ENCODE results near the gene NEDD9. TPM values are rescaled to one million over a fixed set of nuclear protein-coding genes. Genes with fewer than 3 reads are reported as not detected.

NEDD9 gene, protein sequence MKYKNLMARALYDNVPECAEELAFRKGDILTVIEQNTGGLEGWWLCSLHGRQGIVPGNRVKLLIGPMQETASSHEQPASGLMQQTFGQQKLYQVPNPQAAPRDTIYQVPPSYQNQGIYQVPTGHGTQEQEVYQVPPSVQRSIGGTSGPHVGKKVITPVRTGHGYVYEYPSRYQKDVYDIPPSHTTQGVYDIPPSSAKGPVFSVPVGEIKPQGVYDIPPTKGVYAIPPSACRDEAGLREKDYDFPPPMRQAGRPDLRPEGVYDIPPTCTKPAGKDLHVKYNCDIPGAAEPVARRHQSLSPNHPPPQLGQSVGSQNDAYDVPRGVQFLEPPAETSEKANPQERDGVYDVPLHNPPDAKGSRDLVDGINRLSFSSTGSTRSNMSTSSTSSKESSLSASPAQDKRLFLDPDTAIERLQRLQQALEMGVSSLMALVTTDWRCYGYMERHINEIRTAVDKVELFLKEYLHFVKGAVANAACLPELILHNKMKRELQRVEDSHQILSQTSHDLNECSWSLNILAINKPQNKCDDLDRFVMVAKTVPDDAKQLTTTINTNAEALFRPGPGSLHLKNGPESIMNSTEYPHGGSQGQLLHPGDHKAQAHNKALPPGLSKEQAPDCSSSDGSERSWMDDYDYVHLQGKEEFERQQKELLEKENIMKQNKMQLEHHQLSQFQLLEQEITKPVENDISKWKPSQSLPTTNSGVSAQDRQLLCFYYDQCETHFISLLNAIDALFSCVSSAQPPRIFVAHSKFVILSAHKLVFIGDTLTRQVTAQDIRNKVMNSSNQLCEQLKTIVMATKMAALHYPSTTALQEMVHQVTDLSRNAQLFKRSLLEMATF
- 13.3 and 27.8 TPM in 2 replicates for total RNA-seq (2014; rRNA removed; shearing (Covaris generic))

DNA sequence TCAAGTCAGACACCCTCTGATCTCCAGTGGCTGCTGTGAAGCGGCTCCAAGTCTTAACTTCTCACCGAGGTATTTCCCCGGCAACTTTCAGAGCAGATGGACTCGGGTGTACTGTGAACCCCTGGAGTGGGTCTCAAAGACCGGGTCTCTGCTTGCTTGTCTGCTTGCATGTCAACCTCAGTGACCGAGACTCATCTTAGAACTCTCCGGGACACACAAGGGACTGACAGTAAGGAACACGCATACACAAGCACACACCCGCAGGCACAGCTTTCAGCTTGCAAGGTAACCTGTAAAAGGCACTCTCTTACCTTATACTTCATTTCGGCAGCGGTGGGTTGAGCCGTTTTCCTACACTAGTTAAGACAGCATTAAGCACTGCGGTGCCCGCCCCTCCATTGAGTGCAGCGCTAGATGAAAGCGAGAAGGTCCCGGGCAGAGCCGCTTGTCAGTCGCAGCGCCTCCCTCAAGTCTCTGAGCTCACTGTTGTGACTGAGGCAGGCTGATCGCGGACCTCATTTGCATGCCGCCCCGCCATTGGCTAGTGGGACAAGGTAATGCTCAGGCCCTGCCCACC is at the start of gene NEDD9:
NEDD9 (minus strand) TSS at position 476 of the 577 bp plus-strand sequence; CDS start at position 323, 153 bp downstream.
- peak within 1 kb of the TSS; percentile 50 for H3K4me3 ChIP-seq
- no peaks in the 10 kb centered on the region for H3K36me3 ChIP-seq
- H3K27ac ChIP-seq: peak within 1 kb of the TSS; percentile 91
- peak; percentile 92 to 96 for DNase-seq (ENCODE audit: low read depth in 1 of 2, low spot score in 2 of 2)
- no peaks in the 10 kb centered on the region for H3K9me3 ChIP-seq (replicated peaks)
- H3K4me1 ChIP-seq (replicated peaks): peaks cover 32% of the 10 kb centered on the region
- no peaks in the 10 kb centered on the region for H3K27me3 ChIP-seq (replicated peaks)

DNA sequence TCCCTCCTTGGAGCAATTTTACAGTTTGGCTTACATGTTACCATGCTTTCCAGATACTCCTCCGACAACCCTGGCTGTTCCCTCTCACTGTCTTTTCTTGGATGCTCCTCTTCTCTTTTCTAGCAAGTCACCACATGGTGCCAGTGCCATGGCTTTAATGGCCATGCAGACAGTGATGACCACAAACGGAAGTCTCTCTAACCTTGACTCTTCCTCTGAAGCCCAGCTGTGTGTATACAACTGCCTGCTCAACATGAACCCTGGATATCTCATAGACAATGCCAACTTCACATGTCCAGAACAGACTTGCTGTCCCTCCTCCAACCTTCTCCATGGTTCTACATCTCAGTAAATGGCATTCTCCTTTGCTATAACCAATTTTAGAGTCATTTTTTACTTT is 49.8 kb upstream of the NEDD9 start:
- Histone ChIP-seq H3K27me3 (replicated peaks) (no peaks in the 10 kb centered on the region), H3K36me3 (no peaks in the 10 kb centered on the region), H3K4me1 (replicated peaks) (peaks cover 28% of the 10 kb centered on the region), H3K9me3 (replicated peaks) (no peaks in the 10 kb centered on the region), H3K27ac (no peak overlapping the region), H3K4me3 (no peak overlapping the region)
- DNase-seq (ENCODE audit: low read depth in 1 of 2, low spot score in 2 of 2): no peak

DNA sequence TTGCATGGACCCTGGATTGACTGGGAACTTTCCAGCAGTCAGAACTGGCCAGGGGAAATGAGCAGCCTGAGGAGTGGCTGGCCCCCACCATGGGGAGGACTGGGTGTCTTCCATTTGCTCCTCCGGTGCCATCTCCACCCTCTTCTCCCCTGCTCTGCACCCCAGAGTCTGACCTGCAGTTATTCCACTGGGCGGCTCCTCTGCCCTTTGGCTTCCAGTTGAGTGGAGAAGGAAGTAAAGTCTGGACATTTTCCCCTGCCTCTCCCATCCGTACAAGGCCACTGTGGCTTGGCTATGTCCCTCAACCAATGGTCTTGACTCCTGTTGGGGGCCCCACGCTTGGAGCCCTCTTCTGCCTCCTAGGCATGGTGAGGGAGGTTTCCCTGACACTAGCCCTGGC is 47.9 kb upstream of the NEDD9 start:
- no peaks in the 10 kb centered on the region for H3K36me3 ChIP-seq

DNA sequence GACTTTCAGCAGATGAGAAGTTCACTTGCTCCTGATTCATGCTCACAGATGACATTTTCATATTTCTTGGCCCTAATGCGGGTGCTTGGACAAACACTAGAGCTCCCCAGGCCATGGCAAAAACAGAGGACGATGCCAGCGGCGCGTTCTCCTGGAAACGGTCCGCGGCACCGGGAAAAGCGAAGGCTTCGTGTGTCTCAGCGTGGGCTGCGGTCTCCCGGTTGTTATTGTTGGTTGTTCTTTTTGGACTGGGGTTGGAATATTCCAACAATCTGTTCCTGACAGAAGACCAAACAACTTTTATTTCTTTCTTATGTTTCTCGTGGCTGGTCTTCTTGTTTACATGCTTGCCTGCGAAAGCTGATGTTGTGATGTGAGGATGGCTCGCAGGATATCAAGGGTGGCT is 46.8 kb upstream of the NEDD9 start:
- Histone ChIP-seq H3K27ac (no peak overlapping the region), H3K27me3 (replicated peaks) (no peaks in the 10 kb centered on the region), H3K4me3 (no peak overlapping the region), H3K9me3 (replicated peaks) (no peaks in the 10 kb centered on the region), H3K4me1 (replicated peaks) (peaks cover 39% of the 10 kb centered on the region), H3K36me3 (no peaks in the 10 kb centered on the region)
- DNase-seq (ENCODE audit: low read depth in 1 of 2, low spot score in 2 of 2): peak in 1 of 2 experiments; percentile 14

More for the DNA sequence above, 47.9 kb upstream of the NEDD9 start:
- Histone ChIP-seq H3K27ac (no peak overlapping the region), H3K27me3 (replicated peaks) (no peaks in the 10 kb centered on the region), H3K4me1 (replicated peaks) (peaks cover 39% of the 10 kb centered on the region), H3K9me3 (replicated peaks) (no peaks in the 10 kb centered on the region), H3K4me3 (no peak overlapping the region)
- DNase-seq (ENCODE audit: low read depth in 1 of 2, low spot score in 2 of 2): no peak

DNA sequence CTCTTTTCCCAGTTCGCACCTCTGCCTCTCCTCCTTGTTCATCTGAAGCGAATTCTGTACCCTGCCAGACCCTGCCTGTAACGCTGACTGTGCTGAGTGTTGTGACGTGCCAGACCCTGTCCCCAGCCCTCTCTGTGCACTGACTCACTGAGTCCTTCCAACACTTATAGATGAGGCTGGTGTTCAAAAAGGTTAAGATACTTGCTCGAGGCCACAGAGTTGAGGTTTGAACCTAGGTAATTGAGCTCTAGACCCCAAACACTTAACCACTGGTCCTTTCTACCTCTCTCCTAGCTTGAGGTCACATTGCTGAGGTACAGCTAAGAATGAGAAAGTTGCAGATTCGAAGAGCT is 45.7 kb upstream of the NEDD9 start:
- H3K36me3 ChIP-seq: no peaks in the 10 kb centered on the region
- DNase-seq (ENCODE audit: low read depth in 1 of 2, low spot score in 2 of 2): no peak
- no peaks in the 10 kb centered on the region; the same call in 1 of the 2 replicates for H3K9me3 ChIP-seq (replicated peaks)
- no peaks in the 10 kb centered on the region for H3K27me3 ChIP-seq (replicated peaks)
- H3K27ac ChIP-seq: peak overlapping the region; percentile 89
- peaks cover 48% of the 10 kb centered on the region for H3K4me1 ChIP-seq (replicated peaks)
- H3K4me3 ChIP-seq: no peak overlapping the region

DNA sequence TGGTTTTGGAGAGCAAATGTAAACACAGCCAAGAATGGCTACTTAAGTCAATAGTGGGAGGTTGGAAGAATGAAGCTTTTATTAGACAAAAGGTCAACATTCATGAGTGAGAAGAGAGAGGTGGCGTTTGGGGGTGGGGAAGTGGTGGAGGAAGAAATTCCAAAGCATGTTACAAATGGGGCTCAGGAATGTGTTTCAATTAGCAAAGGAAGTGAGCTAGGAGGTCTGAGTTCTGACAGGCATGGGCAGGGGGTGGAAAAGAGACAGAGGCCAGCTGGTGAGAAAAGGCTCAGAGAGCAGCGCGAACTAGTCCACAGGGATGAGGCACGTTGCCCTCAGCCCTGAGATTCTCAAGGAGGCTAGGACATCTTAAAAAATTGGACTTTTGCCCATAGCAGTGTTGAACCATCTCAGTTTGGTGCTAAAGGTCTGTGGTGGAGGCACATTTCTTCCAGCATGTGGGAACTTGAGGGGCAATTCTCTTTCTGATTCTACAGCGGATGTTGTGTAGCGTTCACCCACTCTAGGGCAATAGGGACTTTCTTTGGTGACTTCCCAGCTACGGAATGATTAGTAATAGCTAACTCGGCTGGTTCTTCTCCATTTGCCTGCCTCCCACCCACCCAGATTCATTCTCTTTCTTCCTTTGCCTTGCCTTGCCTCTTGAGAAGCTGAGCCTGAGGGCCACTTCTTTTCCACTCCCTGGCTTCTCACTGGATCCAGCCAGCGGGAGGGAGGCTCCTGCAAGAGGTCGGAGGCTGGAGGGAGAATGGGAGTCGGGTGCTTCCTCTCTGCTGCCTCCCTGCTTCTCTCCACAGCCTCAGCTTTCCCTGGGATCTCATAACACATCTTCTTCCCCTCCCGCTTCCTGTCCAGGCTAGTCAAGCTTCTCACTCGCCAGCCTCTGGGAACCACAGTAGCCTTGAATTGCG is 45.1 kb upstream of the NEDD9 start:
- Histone ChIP-seq H3K36me3 (no peaks in the 10 kb centered on the region), H3K4me3 (no peak overlapping the region), H3K9me3 (replicated peaks) (no peaks in the 10 kb centered on the region; the same call in 1 of the 2 replicates), H3K4me1 (replicated peaks) (peaks cover 54% of the 10 kb centered on the region), H3K27me3 (replicated peaks) (no peaks in the 10 kb centered on the region), H3K27ac (peak overlapping the region; percentile 89)
- peak; percentile 93 to 97 for DNase-seq (ENCODE audit: low read depth in 1 of 2, low spot score in 2 of 2)

DNA sequence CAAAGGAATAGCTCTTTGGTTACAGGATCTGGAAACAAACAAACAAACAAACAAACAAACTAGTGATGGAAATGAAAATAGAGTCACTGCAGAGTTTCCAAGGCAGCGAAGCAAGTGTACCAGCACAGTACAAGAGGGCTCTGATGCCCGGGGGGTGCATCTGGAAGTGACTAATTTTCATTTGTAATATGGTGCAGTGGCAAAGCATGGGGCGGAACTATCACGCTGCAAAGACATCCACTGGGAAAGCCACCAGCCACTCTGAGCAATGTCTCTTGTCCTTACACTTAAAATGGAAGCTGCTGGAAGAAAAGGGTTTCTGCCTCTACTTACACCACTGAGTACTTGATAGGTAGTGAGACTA is 44.4 kb upstream of the NEDD9 start:
- peak in 1 of 2 experiments; percentile 70 for DNase-seq (ENCODE audit: low read depth in 1 of 2, low spot score in 2 of 2)
- no peaks in the 10 kb centered on the region for H3K36me3 ChIP-seq
- no peaks in the 10 kb centered on the region; the same call in 1 of the 2 replicates for H3K9me3 ChIP-seq (replicated peaks)
- no peaks in the 10 kb centered on the region for H3K27me3 ChIP-seq (replicated peaks)
- peaks cover 61% of the 10 kb centered on the region for H3K4me1 ChIP-seq (replicated peaks)
- no peak overlapping the region for H3K4me3 ChIP-seq
- H3K27ac ChIP-seq: peak overlapping the region; percentile 89

DNA sequence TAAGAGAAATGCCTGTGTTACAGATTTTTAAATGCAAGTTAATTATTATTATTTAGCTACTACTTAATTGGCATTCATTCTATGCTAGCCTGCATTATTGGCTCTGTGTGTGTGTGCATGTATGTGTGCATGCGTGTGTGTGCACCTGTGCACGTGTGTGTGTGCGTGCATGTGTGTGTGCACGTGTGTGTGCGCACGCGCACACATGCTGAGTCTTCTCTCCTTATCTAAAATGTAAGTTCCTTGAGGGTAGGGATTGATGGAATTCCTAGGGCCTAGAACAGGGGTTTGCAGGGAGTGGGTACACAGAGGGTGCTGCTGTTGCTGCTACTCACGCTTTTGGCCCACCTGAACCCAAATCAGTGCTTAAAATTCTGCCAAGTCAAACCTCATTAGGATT is 43.8 kb upstream of the NEDD9 start:
- Histone ChIP-seq H3K9me3 (replicated peaks) (no peaks in the 10 kb centered on the region; the same call in 1 of the 2 replicates), H3K36me3 (no peaks in the 10 kb centered on the region), H3K4me1 (replicated peaks) (peaks cover 65% of the 10 kb centered on the region), H3K27ac (peak overlapping the region; percentile 89; the same call in 1 of the 2 replicates), H3K4me3 (no peak overlapping the region), H3K27me3 (replicated peaks) (no peaks in the 10 kb centered on the region)
- DNase-seq (ENCODE audit: low read depth in 1 of 2, low spot score in 2 of 2): no peak

DNA sequence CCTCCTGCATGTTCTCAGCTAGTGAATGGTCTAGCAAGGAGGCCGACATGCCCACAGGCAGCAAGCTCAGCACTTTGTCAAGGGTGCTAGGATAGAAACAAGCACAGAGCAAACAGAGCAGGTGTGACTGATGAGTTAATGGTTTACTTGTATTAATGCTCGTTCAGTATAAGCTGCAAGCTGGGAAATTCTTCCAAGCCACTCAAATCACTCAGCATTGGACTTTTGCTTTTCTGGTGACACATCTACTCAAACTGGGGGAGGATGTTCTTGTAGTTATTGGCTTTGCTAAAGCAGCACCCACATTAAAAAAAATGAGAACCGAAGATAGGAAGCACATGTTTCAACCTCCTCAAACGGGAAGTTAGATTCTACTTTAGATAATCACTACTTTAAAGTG is 43.1 kb upstream of the NEDD9 start:
- DNase-seq (ENCODE audit: low read depth in 1 of 2, low spot score in 2 of 2): no peak
- Histone ChIP-seq H3K27ac (no peak overlapping the region), H3K27me3 (replicated peaks) (no peaks in the 10 kb centered on the region), H3K9me3 (replicated peaks) (no peaks in the 10 kb centered on the region; the same call in 1 of the 2 replicates), H3K4me1 (replicated peaks) (peaks cover 71% of the 10 kb centered on the region), H3K4me3 (no peak overlapping the region), H3K36me3 (no peaks in the 10 kb centered on the region)

DNA sequence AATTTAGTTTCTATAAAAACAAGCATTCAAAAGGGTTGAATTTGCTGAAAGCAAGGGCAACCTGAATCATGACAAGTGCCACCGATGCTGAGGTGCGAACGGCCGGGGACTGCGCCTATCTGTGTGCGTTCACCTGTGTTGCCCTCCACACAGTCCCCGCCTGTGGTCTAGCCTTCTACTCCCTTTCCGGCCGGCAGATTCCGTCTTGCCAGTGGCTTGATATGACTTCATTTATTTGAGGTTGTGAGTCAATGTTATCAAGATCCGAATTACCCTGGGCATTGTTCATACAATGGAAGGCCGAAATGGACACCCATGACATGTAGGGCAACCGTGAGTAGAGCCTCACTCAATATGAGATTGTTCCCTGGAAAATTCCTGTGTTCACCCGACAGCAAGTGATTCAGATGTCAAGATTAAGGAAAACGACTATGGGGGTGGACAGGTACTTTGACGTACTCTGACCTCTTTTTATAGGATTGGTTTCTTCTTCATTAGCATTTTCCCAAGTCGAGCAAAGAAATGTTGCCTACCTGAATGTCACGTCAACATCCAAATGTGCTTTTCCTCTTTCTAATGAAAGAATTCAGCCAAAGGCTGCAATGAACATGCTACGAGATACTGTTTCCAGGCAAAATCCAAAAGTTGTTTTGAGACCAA is 41.1 kb upstream of the NEDD9 start:
- Histone ChIP-seq H3K4me3 (no peak overlapping the region), H3K36me3 (no peaks in the 10 kb centered on the region)
- DNase-seq (ENCODE audit: low read depth in 1 of 2, low spot score in 2 of 2): peak in 1 of 2 experiments; percentile 33

DNA sequence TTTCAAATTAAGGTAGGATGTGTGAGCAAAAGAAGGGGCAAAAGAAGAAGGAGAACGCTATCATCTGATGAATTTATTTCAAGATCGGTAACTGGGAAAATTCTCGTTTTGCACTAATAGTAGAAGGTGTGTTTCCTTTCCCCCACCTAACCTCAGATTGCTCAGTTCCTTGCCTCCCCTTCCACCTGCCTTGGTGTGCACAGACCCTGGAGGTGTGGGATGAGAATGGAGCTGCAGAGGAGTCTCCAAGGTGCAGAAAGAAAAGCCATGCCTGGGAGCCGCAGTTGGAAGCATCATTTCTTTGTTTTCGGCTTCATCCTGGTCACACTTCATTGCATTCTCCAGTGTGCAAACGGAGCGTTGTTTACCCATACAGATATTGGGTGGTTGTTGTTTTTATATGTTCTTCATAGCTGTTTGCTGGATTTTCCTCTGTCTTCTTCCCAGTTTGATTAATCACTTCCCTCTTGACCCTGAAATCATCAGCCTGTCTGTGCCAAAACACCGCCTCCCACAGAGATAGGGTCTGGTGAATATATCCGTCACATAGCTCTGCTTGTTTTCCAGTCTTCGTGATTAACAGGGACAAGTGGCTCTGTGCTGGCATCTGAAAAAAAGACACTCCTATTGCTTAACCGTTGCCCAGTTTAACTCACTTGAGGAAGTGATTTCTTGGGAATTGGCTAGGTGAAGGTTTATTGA is 40.2 kb upstream of the NEDD9 start:
- no peak overlapping the region for H3K4me3 ChIP-seq
- H3K27me3 ChIP-seq (replicated peaks): no peaks in the 10 kb centered on the region
- H3K9me3 ChIP-seq (replicated peaks): no peaks in the 10 kb centered on the region; the same call in 1 of the 2 replicates
- DNase-seq (ENCODE audit: low read depth in 1 of 2, low spot score in 2 of 2): peak in 1 of 2 experiments; percentile 66
- peaks cover 58% of the 10 kb centered on the region for H3K4me1 ChIP-seq (replicated peaks)
- H3K36me3 ChIP-seq: no peaks in the 10 kb centered on the region
- peak overlapping the region; percentile 46 for H3K27ac ChIP-seq

More for the DNA sequence above, 41.1 kb upstream of the NEDD9 start:
- peaks cover 67% of the 10 kb centered on the region for H3K4me1 ChIP-seq (replicated peaks)
- H3K9me3 ChIP-seq (replicated peaks): no peaks in the 10 kb centered on the region; the same call in 1 of the 2 replicates
- no peaks in the 10 kb centered on the region for H3K27me3 ChIP-seq (replicated peaks)
- H3K27ac ChIP-seq: peak overlapping the region; percentile 46

Data from SJSA1 (cell line).